GM21526 (cell line): ENCODE data around the gene KRT6C.

ENCODE experiments used
- ATAC-seq: cut with Tn5 transposase; IDR thresholded peaks from one replicate; pipeline ENCODE4 v1.9.1; 2021; ENCODE audit warnings: moderate library complexity; ENCODE audit not compliant: unreplicated experiment, low FRiP score

The KRT6C gene

GRCh38 chr12:52473768-52474167 is at the start of gene KRT6C:
Gene KRT6C (minus strand): TSS chr12:52473805. CDS start chr12:52473737, 68 bp downstream.
- ATAC-seq = no peak

DNA sequence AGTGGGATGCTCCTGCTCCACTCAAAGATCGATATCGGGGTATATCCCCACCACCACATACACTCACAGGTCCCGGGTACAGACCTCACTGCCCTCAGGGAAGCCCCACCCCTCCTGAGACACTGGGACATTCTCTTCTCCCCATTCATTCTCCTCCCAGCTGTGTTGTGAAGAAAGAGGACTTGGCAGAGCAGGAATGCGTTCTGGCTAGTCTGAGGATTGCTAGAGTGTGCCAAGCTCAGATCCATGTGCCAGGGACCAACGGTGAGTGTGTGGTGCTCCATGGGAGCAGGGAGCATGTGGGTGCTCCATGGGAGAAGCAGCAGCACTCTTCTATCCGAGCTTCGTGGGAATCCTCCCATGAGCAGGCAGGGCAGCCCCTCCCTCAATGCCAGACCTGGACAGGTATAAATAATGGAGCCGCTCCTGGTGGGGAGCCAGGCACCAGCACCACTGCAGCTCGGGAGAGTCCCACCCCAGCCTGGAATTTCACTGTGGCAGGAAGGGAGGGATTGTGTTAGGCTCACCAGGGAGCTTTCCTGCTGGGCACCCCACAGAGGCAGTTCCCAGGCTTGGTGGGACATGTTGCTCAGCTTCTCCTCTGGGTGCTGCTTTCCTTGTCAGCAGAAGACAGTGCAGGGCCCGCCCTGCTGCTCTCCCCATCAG is 48.9 kb upstream of the KRT6C start:
- no peak for ATAC-seq

GRCh38 chr12:52521568-52522266 is 48.1 kb upstream of the KRT6C start:
- ATAC-seq = no peak

GRCh38 chr12:52521175-52521567 is 47.6 kb upstream of the KRT6C start:
- ATAC-seq = no peak

- ATAC-seq = no peak
Observed at GRCh38 chr12:52519826-52520662, 46.4 kb upstream of the KRT6C start, which contains the start of gene KRT5. Gene KRT5 (minus strand): TSS chr12:52520394. CDS start chr12:52520296, 98 bp downstream.

DNA sequence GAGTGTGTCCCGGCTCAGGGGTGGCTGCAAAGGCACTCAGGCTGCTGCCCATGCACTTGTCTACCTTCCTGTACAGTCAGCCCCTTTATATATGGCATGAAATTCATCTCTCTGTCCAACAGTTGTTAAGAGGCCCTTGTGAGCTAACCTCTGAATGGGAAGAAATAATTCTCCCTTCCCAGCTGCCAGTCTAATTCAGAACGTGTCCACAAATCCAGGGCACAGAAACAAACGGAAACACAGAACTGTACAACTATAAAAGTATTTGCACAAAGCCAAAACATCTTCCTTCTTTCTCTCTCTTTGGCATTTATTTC is 45.7 kb upstream of the KRT6C start:
- no peak for ATAC-seq

DNA sequence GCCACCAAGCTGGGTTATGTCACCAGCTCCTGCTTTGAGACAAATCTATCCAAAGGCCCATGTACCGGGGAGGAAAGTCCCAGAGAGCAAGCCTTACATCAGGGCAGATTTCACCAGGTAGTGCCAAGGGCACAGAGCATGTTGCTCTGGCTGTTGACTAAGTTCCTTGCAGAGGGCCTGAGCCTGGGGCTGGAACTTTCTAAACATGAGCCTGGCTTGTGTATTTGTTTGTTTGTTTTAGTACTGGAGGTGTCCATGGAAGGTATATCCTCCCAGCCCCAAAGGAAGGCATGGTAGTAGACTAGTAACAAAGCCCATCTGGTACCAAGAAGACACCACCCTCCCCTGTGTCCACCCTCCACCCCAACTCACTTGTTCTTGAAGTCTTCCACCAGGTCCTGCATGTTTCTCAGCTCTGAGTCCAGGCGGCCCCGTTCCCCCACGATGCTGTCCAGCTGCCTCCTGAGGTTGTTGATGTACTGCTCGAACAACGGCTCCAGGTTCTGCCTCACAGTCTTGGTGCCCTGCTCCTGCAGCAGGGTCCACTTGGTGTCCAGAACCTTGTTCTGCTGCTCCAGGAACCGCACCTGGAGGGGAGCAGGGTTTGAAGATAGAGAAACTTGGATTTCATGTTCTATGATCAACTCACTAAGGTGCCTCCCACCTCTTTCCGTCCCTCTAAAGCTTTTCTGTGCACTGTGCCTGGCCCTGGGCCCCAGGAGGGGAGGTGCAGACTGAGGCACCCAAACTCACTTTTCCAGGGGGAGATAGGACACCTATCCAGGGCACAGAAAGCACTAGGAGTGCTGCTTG is 45.2 kb upstream of the KRT6C start:
- ATAC-seq = no peak

DNA sequence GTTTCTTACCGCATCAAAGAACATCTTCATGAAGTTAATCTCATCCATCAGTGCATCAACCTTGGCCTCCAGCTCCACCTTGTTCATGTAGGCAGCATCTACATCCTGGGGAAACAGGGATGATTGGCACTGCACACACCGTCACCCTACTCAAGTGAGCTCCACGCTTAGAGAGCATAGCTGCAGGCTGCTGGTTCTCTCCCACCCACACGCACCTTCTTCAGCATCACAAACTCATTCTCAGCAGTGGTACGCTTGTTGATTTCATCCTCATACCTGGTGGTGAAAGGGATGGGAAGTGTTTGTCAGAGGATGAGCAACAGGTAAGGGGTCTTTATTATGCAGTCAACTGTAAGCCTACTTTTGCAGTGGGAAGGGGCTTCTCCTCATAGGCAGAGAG is 44.3 kb upstream of the KRT6C start:
- no peak for ATAC-seq

DNA sequence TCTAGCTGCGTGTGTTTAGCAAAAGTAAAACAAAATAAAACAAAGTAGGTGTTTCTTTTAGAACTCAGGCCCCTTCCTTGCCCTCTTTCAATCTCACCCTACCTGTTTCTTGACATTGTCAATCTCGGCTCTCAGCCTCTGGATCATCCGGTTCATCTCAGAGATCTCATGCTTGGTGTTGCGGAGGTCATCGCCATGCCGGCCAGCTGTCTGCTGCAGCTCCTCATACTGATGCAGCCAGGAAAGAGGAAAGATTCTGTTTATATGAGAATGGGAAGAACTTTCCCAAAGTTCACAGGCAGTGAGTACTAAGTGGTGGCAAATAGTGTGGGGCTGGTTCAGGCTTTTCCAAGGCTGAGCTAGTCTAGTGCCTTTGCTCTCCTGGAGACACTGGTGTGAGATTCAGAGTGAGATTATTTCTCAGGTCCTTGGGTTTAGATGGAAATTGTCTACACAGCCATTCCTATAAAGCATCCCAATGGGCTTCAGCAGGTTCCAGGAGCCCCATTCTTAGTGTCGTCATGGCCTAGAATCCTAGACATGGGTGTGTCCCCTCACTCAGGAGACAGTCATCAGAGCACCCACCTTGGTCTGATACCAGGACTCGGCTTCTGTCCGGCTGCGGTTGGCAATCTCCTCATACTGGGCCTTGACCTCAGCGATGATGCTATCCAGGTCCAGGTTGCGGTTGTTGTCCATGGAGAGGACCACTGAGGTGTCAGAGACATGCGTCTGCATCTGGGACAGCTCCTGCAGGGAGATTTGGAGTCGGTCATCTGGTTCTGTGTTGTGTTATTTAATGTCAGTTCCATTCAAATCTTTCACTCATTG is 43.6 kb upstream of the KRT6C start:
- no peak for ATAC-seq

DNA sequence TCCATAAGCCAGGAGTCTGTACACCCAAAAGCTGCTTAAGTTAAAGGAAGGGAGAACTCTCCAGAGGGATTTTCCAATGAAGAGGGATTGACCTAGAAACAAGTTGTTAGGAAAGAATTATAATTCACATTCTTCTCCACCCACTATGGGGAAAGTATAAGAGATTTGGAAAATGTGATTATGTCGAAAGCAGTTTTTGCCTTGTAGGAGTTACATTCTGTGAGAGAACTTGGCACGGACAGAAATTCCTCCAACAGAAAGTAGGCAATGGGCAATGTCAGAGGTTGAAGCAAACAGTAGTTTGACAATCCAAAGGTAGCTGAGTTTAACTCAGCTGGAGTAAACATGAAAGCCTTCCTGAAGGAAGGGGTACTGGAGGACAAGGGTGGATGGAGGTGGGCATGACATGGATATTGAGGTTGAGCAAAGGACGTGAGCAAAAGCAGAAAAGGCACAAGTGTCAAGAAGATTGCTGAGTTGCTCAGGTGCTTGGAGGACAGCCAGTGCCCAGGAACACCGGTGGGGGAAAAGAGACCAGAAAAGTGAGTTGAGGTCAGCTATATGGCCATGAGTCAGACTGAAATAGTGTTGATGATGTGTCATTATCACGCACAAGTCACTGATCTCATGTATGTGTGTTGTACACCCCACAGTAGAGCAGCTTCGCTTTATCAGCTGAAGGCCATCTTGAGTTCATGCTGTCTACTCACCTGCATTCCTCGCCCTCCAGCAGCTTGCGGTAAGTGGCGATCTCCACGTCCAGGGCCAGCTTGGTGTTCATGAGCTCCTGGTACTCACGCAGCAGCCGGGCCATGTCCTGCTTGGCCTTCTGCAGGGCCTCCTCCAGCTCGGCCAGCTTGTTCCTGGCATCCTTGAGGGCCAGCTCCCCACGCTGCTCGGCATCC is 42.6 kb upstream of the KRT6C start:
- ATAC-seq = no peak

- no peak for ATAC-seq
Observed at GRCh38 chr12:52515319-52515646, 41.7 kb upstream of the KRT6C start.

- no peak for ATAC-seq
Observed at GRCh38 chr12:52514471-52515318, 41.1 kb upstream of the KRT6C start.

- no peak for ATAC-seq
Observed at GRCh38 chr12:52513736-52514135, 40.1 kb upstream of the KRT6C start.

- ATAC-seq = no peak
Observed at GRCh38 chr12:52508211-52508610, 34.6 kb upstream of the KRT6C start.

DNA sequence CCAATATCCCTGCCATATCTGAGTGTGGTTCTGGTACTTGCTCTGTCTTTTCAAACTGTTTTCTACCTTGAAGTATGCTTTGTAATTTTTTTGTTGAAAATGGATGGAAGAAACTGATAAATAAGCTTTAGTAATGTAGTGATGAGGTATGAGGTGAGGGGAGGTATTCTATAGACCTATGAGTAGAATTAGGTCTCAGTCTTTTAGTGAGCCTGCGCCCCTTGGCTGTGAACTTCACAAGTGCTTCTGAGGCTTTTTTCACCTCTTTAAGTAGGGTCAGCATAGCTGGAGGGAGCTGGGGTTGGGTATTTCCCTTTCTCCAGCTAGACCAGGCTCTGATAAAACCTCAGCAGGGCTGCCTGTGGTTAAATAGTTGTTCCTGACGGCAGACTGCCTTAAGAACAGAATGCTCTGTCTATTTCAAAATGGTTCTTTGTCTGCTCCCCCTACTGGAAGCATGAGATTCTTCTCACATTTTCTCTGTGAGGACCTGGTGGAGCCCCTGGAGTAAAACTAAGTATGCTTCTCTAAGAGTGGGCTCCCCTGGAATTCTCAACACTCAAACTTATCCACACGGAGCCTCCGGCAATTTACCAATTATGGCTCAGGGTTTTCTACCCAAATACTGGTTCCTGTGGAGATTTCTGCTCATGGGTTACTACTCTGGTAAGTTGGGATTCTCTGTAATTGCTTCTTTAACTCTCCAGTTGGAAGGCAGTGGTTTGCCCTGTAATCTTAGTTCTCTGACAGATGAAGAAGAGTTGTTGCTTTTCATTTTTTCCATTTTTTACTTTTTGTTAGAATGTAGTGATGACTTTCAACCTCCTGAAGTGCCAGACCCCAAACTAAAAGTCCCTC is 33.5 kb upstream of the KRT6C start:
- ATAC-seq = no peak

GRCh38 chr12:52502877-52503276 is 29.3 kb upstream of the KRT6C start:
- ATAC-seq = no peak

GRCh38 chr12:52501490-52501889 is 27.9 kb upstream of the KRT6C start:
- ATAC-seq = no peak
